A673 (cell line): ENCODE results near the gene AHDC1. TPM values are rescaled to one million over a fixed set of nuclear protein-coding genes. Genes with fewer than 3 reads are reported as not detected.

Source experiments
- BruUV-seq: library from RNA; stranded (reverse); fragments of 400-500 nt; replicated peaks from 2 replicates; lab custom pipeline; 2021; lab: Mats Ljungman, UMichigan
- CTCF ChIA-PET: fragments of 300-600 bp; sonication (Branson Sonifier 250); formaldehyde crosslinking; loops from one replicate; lab custom pipeline; 2022; ENCODE audit warnings: antibody characterized with exemption; lab: Charles Lee
- POLR2A ChIA-PET: fragments of 300-600 bp; sonication (Branson Sonifier 250); formaldehyde crosslinking; loops from one replicate; lab custom pipeline; 2022; ENCODE audit warnings: antibody characterized with exemption; ENCODE audit not compliant: low non-redundant PET; lab: Charles Lee
- DNase-seq: peaks from one replicate; pipeline ENCODE4 v3.0.0-alpha.2; 2015; ENCODE audit warnings: low spot score
- H3K27ac ChIP-seq: fragments of 200-600 bp; sonication (generic); 2 replicates; pipeline ENCODE4 v1.5.1; 2016; ENCODE audit warnings: mixed run types, low read depth, mild to moderate bottlenecking, mixed read lengths, antibody characterized with exemption, low read length; ENCODE audit not compliant: poor library complexity, severe bottlenecking
- H3K27me3 ChIP-seq: fragments of 200-600 bp; sonication (generic); replicated peaks from 2 replicates; pipeline ENCODE4 v1.6.1; 2017; ENCODE audit warnings: mixed run types, low read depth, mild to moderate bottlenecking, mixed read lengths, antibody characterized with exemption, low read length; ENCODE audit not compliant: insufficient read depth, poor library complexity
- H3K36me3 ChIP-seq: fragments of 200-600 bp; sonication (generic); 2 replicates; pipeline ENCODE4 v1.6.1; 2016; ENCODE audit warnings: mixed run types, mild to moderate bottlenecking, mixed read lengths, antibody characterized with exemption, low read length; ENCODE audit not compliant: insufficient read depth, poor library complexity, severe bottlenecking
- H3K4me1 ChIP-seq: fragments of 200-600 bp; sonication (generic); 2 replicates; pipeline ENCODE4 v1.6.1; 2017; ENCODE audit warnings: mixed run types, mild to moderate bottlenecking, mixed read lengths, antibody characterized with exemption, low read length; ENCODE audit not compliant: insufficient read depth, poor library complexity, severe bottlenecking
- H3K4me3 ChIP-seq: fragments of 200-600 bp; sonication (generic); 2 replicates; pipeline ENCODE4 v1.5.1; 2016; ENCODE audit warnings: low read depth, mixed run types, mild to moderate bottlenecking, mixed read lengths, low read length; ENCODE audit not compliant: poor library complexity, severe bottlenecking
- H3K9me3 ChIP-seq: fragments of 200-600 bp; sonication (generic); 2 replicates; pipeline ENCODE4 v1.6.1; 2016; ENCODE audit warnings: mixed run types, low read depth, mild to moderate bottlenecking, mixed read lengths, antibody characterized with exemption, low read length; ENCODE audit not compliant: poor library complexity, severe bottlenecking
- CTCF ChIP-seq: fragments of 300-800, 200-600 bp; sonication (generic); conservative IDR thresholded peaks from 2 replicates; pipeline ENCODE4 v1.5.1; 2017; ENCODE audit warnings: low read depth, mild to moderate bottlenecking, antibody characterized with exemption, low read length, moderate library complexity, mixed read lengths
- EZH2 ChIP-seq: fragments of 200-600 bp; sonication (generic); IDR thresholded peaks from 2 replicates; pipeline ENCODE4 v1.6.1; 2017; ENCODE audit warnings: borderline replicate concordance, low read depth, mild to moderate bottlenecking, mixed read lengths, antibody characterized with exemption, low read length; ENCODE audit not compliant: poor library complexity, severe bottlenecking
- intact Hi-C: fragments of 100-400 bp; cut with micrococcal nuclease; formaldehyde crosslinking; loops from one replicate; pipeline ENCODE4 v1.10.0; 2022; ENCODE audit not compliant: unreplicated experiment
- total RNA-seq: library from RNA; stranded (reverse); gene quantifications from 2 replicates; pipeline ENCODE4 v1.2.3, GENCODE V29; 2021

Gene AHDC1
- total RNA-seq, 1 experiment from 2014 or later, result 33.2 TPM

DNA sequence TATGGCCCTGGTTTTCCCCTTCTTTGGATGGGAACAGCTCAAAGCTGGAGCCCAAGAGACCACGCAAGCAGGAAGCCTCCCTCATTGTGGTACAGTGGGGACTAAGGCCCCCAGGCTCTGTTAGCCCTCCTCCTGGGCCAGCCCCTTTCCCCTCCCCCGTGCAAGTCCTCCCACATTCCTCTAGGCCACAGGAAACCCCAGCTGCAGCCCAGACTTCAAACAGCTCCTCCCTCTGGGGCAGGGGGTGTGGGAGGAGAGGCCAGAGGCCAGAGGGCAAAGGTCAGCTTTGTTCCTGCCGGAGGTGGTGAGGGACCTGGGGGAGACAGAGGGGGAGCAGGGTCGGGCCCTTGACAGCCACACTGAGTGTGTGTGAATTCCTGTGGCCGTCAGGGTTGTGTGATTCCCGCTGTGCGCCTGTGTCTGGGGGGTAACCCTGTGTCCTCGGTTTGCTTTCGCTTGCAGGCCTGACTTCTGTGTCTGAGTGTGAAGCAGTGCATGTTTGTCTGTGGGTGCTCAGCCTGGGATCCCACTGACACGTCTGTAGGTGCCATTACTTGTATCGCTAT is 3.4 kb upstream of the AHDC1 start:
- H3K27me3 ChIP-seq, result no peaks in the 10 kb centered on the region
- no peaks in the 10 kb centered on the region for H3K36me3 ChIP-seq
- no peaks in the 10 kb centered on the region for H3K9me3 ChIP-seq
- POLR2A ChIA-PET, result no interaction called here
- no peak overlapping the region for H3K4me3 ChIP-seq
- no TSS peak for BruUV-seq
- CTCF ChIA-PET, result interaction anchor here (0.6 to 3.5 kb wide), 17 partner anchors 37 to 641 kb away, joined by 3 to 40 read pairs (median 6); no protein-coding TSS in a partner anchor
- TF ChIP-seq EZH2, result no peak
- TF ChIP-seq CTCF, result no peak
- peaks cover 21% of the 10 kb centered on the region for H3K4me1 ChIP-seq
- no peak for DNase-seq
- intact Hi-C loops, result loop anchor here (5.0 kb wide), 1 partner anchor 305 kb away; no protein-coding TSS in a partner anchor
- H3K27ac ChIP-seq, result no peak overlapping the region

DNA sequence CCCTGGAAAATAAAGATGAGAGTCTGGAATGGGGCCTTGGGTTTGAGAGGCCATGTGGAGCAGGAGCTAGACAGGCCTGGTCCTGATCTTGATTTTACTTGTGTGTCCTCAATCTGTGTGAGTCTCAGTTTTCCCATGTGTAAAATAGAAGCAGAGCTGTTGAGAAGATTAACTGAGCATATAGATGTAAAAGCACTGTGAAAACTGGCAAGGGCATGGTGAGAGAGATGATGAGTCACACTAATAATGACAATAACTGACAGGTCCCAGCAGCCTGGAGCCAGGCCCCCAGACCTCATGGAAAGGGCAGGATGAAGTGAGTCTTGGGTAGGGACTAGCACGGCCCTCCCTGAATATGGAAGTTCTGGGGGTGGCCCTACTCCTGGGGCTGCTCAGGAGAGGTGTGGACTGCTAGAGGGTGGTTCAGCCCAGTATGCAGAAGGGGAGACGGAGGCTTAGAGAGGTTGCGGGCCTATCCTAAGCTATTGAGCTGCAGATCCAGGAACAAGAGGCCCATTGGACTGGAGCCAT is 2.8 kb upstream of the AHDC1 start:
- Histone ChIP-seq H3K9me3 (no peaks in the 10 kb centered on the region), H3K36me3 (no peaks in the 10 kb centered on the region), H3K4me1 (peaks cover 21% of the 10 kb centered on the region), H3K27ac (no peak overlapping the region), H3K27me3 (no peaks in the 10 kb centered on the region), H3K4me3 (no peak overlapping the region)
- BruUV-seq, result no TSS peak
- POLR2A ChIA-PET, result no interaction called here
- TF ChIP-seq CTCF (no peak), EZH2 (no peak)
- DNase-seq, result no peak
- CTCF ChIA-PET, result interaction anchor here (0.6 to 3.5 kb wide), 17 partner anchors 38 to 640 kb away, joined by 3 to 40 read pairs (median 6); no protein-coding TSS in a partner anchor
- intact Hi-C loops, result loop anchor here (1.0 to 5.0 kb wide), 5 partner anchors 50 to 304 kb away; partner anchors contain the start of gene GPR3

GRCh38 chr1:27605796-27606707 is 2.1 kb upstream of the AHDC1 start:
- H3K27ac ChIP-seq, result no peak overlapping the region

More at GRCh38 chr1:27605796-27606707, 2.1 kb upstream of the AHDC1 start:
- BruUV-seq, result no TSS peak
- peak; percentile 94 for TF ChIP-seq CTCF
- TF ChIP-seq EZH2, result no peak
- ChIA-PET CTCF (interaction anchor here (0.6 to 3.5 kb wide), 20 partner anchors 38 to 640 kb away, joined by 3 to 40 read pairs (median 6); no protein-coding TSS in a partner anchor), POLR2A (no interaction called here)
- no peaks in the 10 kb centered on the region for H3K36me3 ChIP-seq
- H3K9me3 ChIP-seq, result no peaks in the 10 kb centered on the region
- no peak overlapping the region for H3K4me3 ChIP-seq
- peak; percentile 81 for DNase-seq
- H3K4me1 ChIP-seq, result peaks cover 29% of the 10 kb centered on the region
- H3K27me3 ChIP-seq, result no peaks in the 10 kb centered on the region
- intact Hi-C loops, result loop anchor here (1.0 to 5.0 kb wide), 5 partner anchors 50 to 304 kb away; partner anchors contain the start of gene GPR3
